OCI-LY7 (cell line): Measurements from ENCODE around the gene DDX51.

ENCODE experiments used
- EZH2phosphoT487 ChIP-seq: fragments of 200-600 bp; sonication (generic); IDR thresholded peaks from 2 replicates; pipeline ENCODE4 v1.6.1; 2018; ENCODE audit warnings: low read depth, borderline replicate concordance, mild to moderate bottlenecking, mixed run types, antibody characterized with exemption, low read length, moderate library complexity, mixed read lengths
- TF ChIP-seq, protein P1 (sequence below): fragments of 200-600 bp; sonication (generic); conservative IDR thresholded peaks from 2 replicates; pipeline ENCODE4 v1.5.1; 2014; ENCODE audit warnings: mild to moderate bottlenecking, antibody characterized with exemption, low read length, moderate library complexity, mixed read lengths

DNA sequence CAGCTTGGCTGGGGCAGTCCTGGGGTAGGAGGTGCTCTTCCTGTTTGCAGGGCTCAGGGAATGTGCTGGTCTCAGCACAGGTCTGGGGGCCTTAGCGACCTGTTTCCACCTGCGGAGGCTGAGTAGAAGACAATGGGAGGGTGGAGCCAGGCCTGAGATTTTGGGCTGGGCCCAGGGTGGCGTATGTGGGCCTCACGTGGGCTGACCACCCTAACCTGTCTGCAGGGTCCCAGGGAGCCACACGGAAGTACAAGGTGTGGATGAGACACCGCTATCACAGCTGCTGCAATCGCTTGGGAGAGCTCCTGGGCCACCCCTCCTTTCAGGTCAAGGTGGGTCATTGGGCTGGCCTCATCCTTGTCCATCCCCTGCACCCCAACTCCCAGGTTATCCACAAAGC, 1.2 kb upstream of the DDX51 start:
- TF ChIP-seq, protein P1, sequence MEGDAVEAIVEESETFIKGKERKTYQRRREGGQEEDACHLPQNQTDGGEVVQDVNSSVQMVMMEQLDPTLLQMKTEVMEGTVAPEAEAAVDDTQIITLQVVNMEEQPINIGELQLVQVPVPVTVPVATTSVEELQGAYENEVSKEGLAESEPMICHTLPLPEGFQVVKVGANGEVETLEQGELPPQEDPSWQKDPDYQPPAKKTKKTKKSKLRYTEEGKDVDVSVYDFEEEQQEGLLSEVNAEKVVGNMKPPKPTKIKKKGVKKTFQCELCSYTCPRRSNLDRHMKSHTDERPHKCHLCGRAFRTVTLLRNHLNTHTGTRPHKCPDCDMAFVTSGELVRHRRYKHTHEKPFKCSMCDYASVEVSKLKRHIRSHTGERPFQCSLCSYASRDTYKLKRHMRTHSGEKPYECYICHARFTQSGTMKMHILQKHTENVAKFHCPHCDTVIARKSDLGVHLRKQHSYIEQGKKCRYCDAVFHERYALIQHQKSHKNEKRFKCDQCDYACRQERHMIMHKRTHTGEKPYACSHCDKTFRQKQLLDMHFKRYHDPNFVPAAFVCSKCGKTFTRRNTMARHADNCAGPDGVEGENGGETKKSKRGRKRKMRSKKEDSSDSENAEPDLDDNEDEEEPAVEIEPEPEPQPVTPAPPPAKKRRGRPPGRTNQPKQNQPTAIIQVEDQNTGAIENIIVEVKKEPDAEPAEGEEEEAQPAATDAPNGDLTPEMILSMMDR = no peak
- no peak for TF ChIP-seq EZH2phosphoT487
